HEK293T (cell line): Measurements from ENCODE around the gene MGST2.

ENCODE experiments used
- ARNT ChIP-seq: fragments of 450-650 bp; IDR thresholded peaks from 2 replicates; pipeline ENCODE4 v1.6.1; 2017; ENCODE audit warnings: mild to moderate bottlenecking
- BHLHE40 ChIP-seq: fragments of 450-650 bp; IDR thresholded peaks from 2 replicates; pipeline ENCODE4 v1.6.1; 2016; ENCODE audit warnings: mild to moderate bottlenecking, moderate library complexity, borderline replicate concordance
- CTBP1 ChIP-seq: fragments of 450-650 bp; IDR thresholded peaks from 2 replicates; pipeline ENCODE4 v1.6.1; 2016; ENCODE audit warnings: borderline replicate concordance
- ELF4 ChIP-seq: fragments of 450-650 bp; IDR thresholded peaks from 2 replicates; pipeline ENCODE4 v1.6.1; 2017; ENCODE audit warnings: antibody characterized with exemption
- FOXA1 ChIP-seq: fragments of 450-650 bp; IDR thresholded peaks from 2 replicates; pipeline ENCODE4 v1.6.1; 2016; ENCODE audit warnings: mild to moderate bottlenecking
- FOXK2 ChIP-seq: fragments of 450-650 bp; IDR thresholded peaks from 2 replicates; pipeline ENCODE4 v1.6.1; 2016; ENCODE audit warnings: mild to moderate bottlenecking
- FOXM1 ChIP-seq: fragments of 450-650 bp; IDR thresholded peaks from 2 replicates; pipeline ENCODE4 v1.6.1; 2017; ENCODE audit warnings: mild to moderate bottlenecking, borderline replicate concordance
- L3MBTL2 ChIP-seq: fragments of 450-650 bp; conservative IDR thresholded peaks from 2 replicates; pipeline ENCODE4 v1.6.1; 2016; ENCODE audit warnings: mild to moderate bottlenecking
- NFRKB ChIP-seq: fragments of 450-650 bp; IDR thresholded peaks from 2 replicates; pipeline ENCODE4 v1.6.1; 2016; ENCODE audit warnings: mild to moderate bottlenecking, moderate library complexity
- PKNOX1 ChIP-seq: fragments of 450-650 bp; IDR thresholded peaks from 2 replicates; pipeline ENCODE4 v1.6.1; 2016
- SP1 ChIP-seq: fragments of 450-650 bp; IDR thresholded peaks from 2 replicates; pipeline ENCODE4 v1.6.1; 2017
- SUZ12 ChIP-seq: fragments of 450-650 bp; IDR thresholded peaks from 2 replicates; pipeline ENCODE4 v1.6.1; 2016; ENCODE audit warnings: mild to moderate bottlenecking
- TARDBP ChIP-seq: fragments of 450-650 bp; IDR thresholded peaks from 2 replicates; pipeline ENCODE4 v1.6.1; 2016
- ZNF384 ChIP-seq: fragments of 450-650 bp; IDR thresholded peaks from 2 replicates; pipeline ENCODE4 v1.6.1; 2016

- TF ChIP-seq SP1 (no peak), FOXA1 (no peak), ARNT (no peak), ELF4 (no peak), NFRKB (no peak), BHLHE40 (no peak), PKNOX1 (no peak), TARDBP (no peak), FOXK2 (no peak), ZNF384 (no peak), SUZ12 (no peak), CTBP1 (no peak), L3MBTL2 (no peak), FOXM1 (no peak)
Measured at GRCh38 chr4:139668036-139668435, 2.4 kb downstream of the MGST2 start.
